GM23338 (cell line): ENCODE results near the gene ARFIP1. TPM values are rescaled to one million over a fixed set of nuclear protein-coding genes. Genes with fewer than 3 reads are reported as not detected.
A peak's percentile ranks its signal among the peaks of the same experiment; 100 is the strongest.

ENCODE experiments used
- ATAC-seq: fragments of 200-7000 bp; cut with Tn5 transposase; 3 replicates; pipeline ENCODE4 v1.9.1; 2020
- DNase-seq: peaks from one replicate; pipeline ENCODE4 v3.0.0-alpha.2; 2015; ENCODE audit warnings: low spot score
- H2AFZ ChIP-seq: fragments of 200-600 bp; sonication (generic); 2 replicates; pipeline ENCODE4 v1.8.0; 2016; ENCODE audit warnings: antibody characterized with exemption, mild to moderate bottlenecking, moderate library complexity
- H3F3A ChIP-seq: fragments of 200-600 bp; sonication (generic); replicated peaks from 2 replicates; pipeline ENCODE4 v1.8.0; 2017; ENCODE audit warnings: antibody characterized with exemption, mixed run types, low read depth
- H3K27ac ChIP-seq: fragments of 200-600 bp; sonication (generic); 2 replicates; pipeline ENCODE4 v1.6.1; 2016; ENCODE audit warnings: low read depth
- H3K27me3 ChIP-seq: fragments of 200-600 bp; sonication (generic); 2 replicates; pipeline ENCODE4 v1.8.0; 2016; ENCODE audit warnings: mild to moderate bottlenecking, mixed run types, moderate library complexity; ENCODE audit not compliant: insufficient read depth
- H3K36me3 ChIP-seq: fragments of 200-600 bp; sonication (generic); 2 replicates; pipeline ENCODE4 v1.8.0; 2016; ENCODE audit warnings: mild to moderate bottlenecking; ENCODE audit not compliant: insufficient read depth
- H3K4me1 ChIP-seq: fragments of 200-600 bp; sonication (generic); 2 replicates; pipeline ENCODE4 v1.8.0; 2016; ENCODE audit warnings: mild to moderate bottlenecking, moderate library complexity; ENCODE audit not compliant: insufficient read depth
- H3K4me2 ChIP-seq: fragments of 200-600 bp; sonication (generic); 2 replicates; pipeline ENCODE4 v1.7.1; 2017; ENCODE audit warnings: mixed run types
- H3K4me3 ChIP-seq: fragments of 200-600 bp; sonication (generic); 2 replicates; pipeline ENCODE4 v1.6.1; 2016; ENCODE audit warnings: mixed run types
- H3K79me2 ChIP-seq: fragments of 200-600 bp; sonication (generic); replicated peaks from 2 replicates; pipeline ENCODE4 v1.8.0; 2017; ENCODE audit warnings: mild to moderate bottlenecking; ENCODE audit not compliant: insufficient read depth
- H3K9me2 ChIP-seq: fragments of 200-600 bp; sonication (generic); 2 replicates; pipeline ENCODE4 v1.8.0; 2017; ENCODE audit not compliant: insufficient read depth
- H4K20me1 ChIP-seq: fragments of 200-600 bp; sonication (generic); replicated peaks from 2 replicates; pipeline ENCODE4 v1.8.0; 2017; ENCODE audit warnings: mild to moderate bottlenecking; ENCODE audit not compliant: insufficient read depth
- H3K27ac Mint-ChIP-seq: 2 replicates; pipeline ENCODE4 v1.8.0; 2020; ENCODE audit warnings: inconsistent platforms, mild to moderate bottlenecking, moderate library complexity, mixed read lengths
- H3K27me3 Mint-ChIP-seq: 3 replicates; pipeline ENCODE4 v1.8.0; 2022; ENCODE audit warnings: low read depth, mild to moderate bottlenecking, moderate library complexity, mixed read lengths, inconsistent platforms; ENCODE audit not compliant: insufficient read depth, poor library complexity
- H3K36me3 Mint-ChIP-seq: 3 replicates; pipeline ENCODE4 v1.8.0; 2021; ENCODE audit warnings: low read depth, mild to moderate bottlenecking, inconsistent platforms, moderate library complexity, mixed read lengths
- H3K4me1 Mint-ChIP-seq: 3 replicates; pipeline ENCODE4 v1.8.0; 2020; ENCODE audit warnings: mild to moderate bottlenecking, inconsistent platforms, mixed read lengths
- H3K4me3 Mint-ChIP-seq: 3 replicates; pipeline ENCODE4 v1.8.0; 2021; ENCODE audit warnings: moderate library complexity, mild to moderate bottlenecking, inconsistent platforms, mixed read lengths
- H3K9me3 Mint-ChIP-seq: 3 replicates; pipeline ENCODE4 v1.8.0; 2020; ENCODE audit warnings: moderate library complexity, mild to moderate bottlenecking, inconsistent platforms, mixed read lengths
- CREB1 ChIP-seq: fragments of 250-450 bp; sonication (Bioruptor Pico); IDR thresholded peaks from 2 replicates; pipeline ENCODE4 v1.5.0; 2020; ENCODE audit warnings: low read depth, mild to moderate bottlenecking, moderate library complexity
- EZH2phosphoT487 ChIP-seq: fragments of 200-600 bp; sonication (generic); IDR thresholded peaks from one replicate; pipeline ENCODE4 v1.8.1; 2018; ENCODE audit warnings: antibody characterized with exemption; ENCODE audit not compliant: unreplicated experiment
- JUNB ChIP-seq: IDR thresholded peaks from one replicate; pipeline ENCODE4 v1.6.1; 2016; ENCODE audit warnings: antibody characterized with exemption; ENCODE audit not compliant: unreplicated experiment
- NANOG ChIP-seq: IDR thresholded peaks from 2 replicates; pipeline ENCODE4 v1.6.1; 2016; ENCODE audit warnings: antibody characterized with exemption, borderline replicate concordance
- POLR2AphosphoS5 ChIP-seq: IDR thresholded peaks from 2 replicates; pipeline ENCODE4 v1.6.1; 2016; ENCODE audit warnings: antibody characterized with exemption, low read depth
- STAT1 ChIP-seq: IDR thresholded peaks from one replicate; pipeline ENCODE4 v1.6.1; 2016; ENCODE audit warnings: antibody characterized with exemption; ENCODE audit not compliant: unreplicated experiment
- ZNF114 ChIP-seq: fragments of 250-450 bp; sonication (Bioruptor Pico); IDR thresholded peaks from 2 replicates; pipeline ENCODE4 v1.5.0; 2020; ENCODE audit warnings: mild to moderate bottlenecking, moderate library complexity
- ZNF331 ChIP-seq: fragments of 250-450 bp; sonication (Bioruptor Pico); IDR thresholded peaks from 2 replicates; pipeline ENCODE4 v1.5.0; 2020; ENCODE audit warnings: low read depth, mild to moderate bottlenecking, moderate library complexity
- polyA plus RNA-seq: library from polyadenylated mRNA; unstranded; fragments of >200 nt; fragmentation: Nextera tagmentation; extraction: Ambion mirVana; gene quantifications from 2 replicates; pipeline ENCODE4 v1.2.1, GENCODE V29; 2016
- total RNA-seq: library from RNA; depleted of rRNA; stranded (reverse); fragments of >200 nt; shearing (Covaris generic); gene quantifications from 2 replicates; pipeline ENCODE4 v1.2.3, GENCODE V29; 2014
- TF ChIP-seq, protein P1 (sequence below): IDR thresholded peaks from 2 replicates; pipeline ENCODE4 v1.6.1; 2016; ENCODE audit warnings: antibody characterized with exemption
- TF ChIP-seq, protein P2 (sequence below), 2 experiments: fragments of 200-600 bp in 1 of 2; sonication (generic) in 1 of 2; conservative IDR thresholded peaks; 2 replicates each; pipeline versions ENCODE4 v1.5.1 to v1.6.1; 2016 to 2017; ENCODE audit warnings: antibody characterized with exemption in 2 of 2, low read depth in 2 of 2, mild to moderate bottlenecking in 2 of 2, moderate library complexity in 1 of 2
- TF ChIP-seq, protein P3 (sequence below): fragments of 250-450 bp; sonication (Bioruptor Pico); IDR thresholded peaks from 2 replicates; pipeline ENCODE4 v1.5.0; 2020; ENCODE audit warnings: mild to moderate bottlenecking, moderate library complexity

Gene ARFIP1
- total and polyA plus RNA-seq, 2 experiments from 2014 or later: 46.0 to 49.6 TPM

DNA sequence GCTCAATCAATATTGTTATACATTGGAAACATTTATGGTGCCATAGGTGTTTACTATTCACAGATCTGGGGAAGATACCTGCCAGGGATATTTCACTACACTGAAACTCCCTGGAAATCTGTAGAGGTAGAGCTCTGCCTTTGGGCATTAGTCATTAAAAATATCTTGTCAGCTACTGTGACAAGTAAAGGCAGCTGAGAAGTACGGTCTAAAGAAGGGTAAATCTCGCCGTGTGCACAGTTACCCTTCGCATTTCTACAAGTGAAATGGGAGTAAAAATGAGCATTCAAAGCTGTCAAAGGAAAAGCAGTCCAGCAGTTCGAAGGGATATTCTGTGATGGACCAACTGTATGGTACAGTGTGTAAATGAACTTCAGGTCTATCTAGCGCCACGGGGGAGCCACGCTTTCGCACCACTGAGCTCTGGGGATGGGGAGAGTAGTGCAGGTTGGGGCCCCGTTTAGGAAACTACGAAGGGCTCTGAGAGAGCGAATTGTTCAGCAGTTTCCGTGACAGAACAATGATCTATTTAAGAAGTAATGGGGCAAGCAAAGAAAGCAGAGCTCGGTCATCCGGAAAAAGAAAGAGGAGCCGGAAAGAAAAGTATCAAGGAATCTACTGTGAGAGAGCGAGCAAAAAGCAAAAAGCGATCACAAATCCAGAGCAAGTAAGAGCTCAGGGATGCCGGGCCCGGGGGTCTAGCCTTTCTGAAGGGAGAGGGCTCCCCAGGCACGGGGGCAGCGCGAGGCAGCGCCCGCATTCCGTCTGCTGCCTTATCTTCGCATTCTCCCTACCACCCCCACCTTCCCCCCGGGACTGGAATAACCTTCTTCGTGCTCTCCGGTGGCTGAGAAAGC, 870 bp upstream of the ARFIP1 start (continued):
- TF ChIP-seq, protein P1, sequence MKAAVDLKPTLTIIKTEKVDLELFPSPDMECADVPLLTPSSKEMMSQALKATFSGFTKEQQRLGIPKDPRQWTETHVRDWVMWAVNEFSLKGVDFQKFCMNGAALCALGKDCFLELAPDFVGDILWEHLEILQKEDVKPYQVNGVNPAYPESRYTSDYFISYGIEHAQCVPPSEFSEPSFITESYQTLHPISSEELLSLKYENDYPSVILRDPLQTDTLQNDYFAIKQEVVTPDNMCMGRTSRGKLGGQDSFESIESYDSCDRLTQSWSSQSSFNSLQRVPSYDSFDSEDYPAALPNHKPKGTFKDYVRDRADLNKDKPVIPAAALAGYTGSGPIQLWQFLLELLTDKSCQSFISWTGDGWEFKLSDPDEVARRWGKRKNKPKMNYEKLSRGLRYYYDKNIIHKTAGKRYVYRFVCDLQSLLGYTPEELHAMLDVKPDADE: no peak
- TF ChIP-seq POLR2AphosphoS5: no peak
- no peak for TF ChIP-seq ZNF331 (CRISPR knock-in tag)
- TF ChIP-seq CREB1: no peak
- no peak for TF ChIP-seq NANOG
- TF ChIP-seq EZH2phosphoT487: no peak
- TF ChIP-seq ZNF114: no peak
- TF ChIP-seq, protein P2, sequence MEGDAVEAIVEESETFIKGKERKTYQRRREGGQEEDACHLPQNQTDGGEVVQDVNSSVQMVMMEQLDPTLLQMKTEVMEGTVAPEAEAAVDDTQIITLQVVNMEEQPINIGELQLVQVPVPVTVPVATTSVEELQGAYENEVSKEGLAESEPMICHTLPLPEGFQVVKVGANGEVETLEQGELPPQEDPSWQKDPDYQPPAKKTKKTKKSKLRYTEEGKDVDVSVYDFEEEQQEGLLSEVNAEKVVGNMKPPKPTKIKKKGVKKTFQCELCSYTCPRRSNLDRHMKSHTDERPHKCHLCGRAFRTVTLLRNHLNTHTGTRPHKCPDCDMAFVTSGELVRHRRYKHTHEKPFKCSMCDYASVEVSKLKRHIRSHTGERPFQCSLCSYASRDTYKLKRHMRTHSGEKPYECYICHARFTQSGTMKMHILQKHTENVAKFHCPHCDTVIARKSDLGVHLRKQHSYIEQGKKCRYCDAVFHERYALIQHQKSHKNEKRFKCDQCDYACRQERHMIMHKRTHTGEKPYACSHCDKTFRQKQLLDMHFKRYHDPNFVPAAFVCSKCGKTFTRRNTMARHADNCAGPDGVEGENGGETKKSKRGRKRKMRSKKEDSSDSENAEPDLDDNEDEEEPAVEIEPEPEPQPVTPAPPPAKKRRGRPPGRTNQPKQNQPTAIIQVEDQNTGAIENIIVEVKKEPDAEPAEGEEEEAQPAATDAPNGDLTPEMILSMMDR (conservative IDR thresholded peaks at IDR 0.05; ENCODE audit: low read depth in 2 of 2): no peak

GRCh38 chr4:152780267-152780778, 569 bp downstream of the ARFIP1 start:
- Mint-ChIP-seq H3K27me3 (peaks cover 8% of the 10 kb centered on the region), H3K27ac (peak overlapping the region; percentile 98), H3K4me3 (peak overlapping the region; percentile 99), H3K4me1 (peaks cover 23% of the 10 kb centered on the region), H3K36me3 (peaks cover 3% of the 10 kb centered on the region; the same call in 1 of the 3 replicates), H3K9me3 (no peaks in the 10 kb centered on the region)
- H3K36me3 ChIP-seq: no peaks in the 10 kb centered on the region
- H4K20me1 ChIP-seq: peaks cover 4% of the 10 kb centered on the region; the same call in 1 of the 2 replicates
- H3K27ac ChIP-seq: peak overlapping the region; percentile 93
- peaks cover 60% of the 10 kb centered on the region for H3K79me2 ChIP-seq
- no peaks in the 10 kb centered on the region for H3K27me3 ChIP-seq
- H3K4me2 ChIP-seq: peak overlapping the region; percentile 84
- H3K9me2 ChIP-seq: no peaks in the 10 kb centered on the region
- H3F3A ChIP-seq: peaks cover 5% of the 10 kb centered on the region; the same call in 1 of the 2 replicates
- H3K4me3 ChIP-seq: peak overlapping the region; percentile 86
- ATAC-seq (peak; percentile 5), DNase-seq (peak; percentile 37)
- peak overlapping the region; percentile 61; the same call in 1 of the 2 replicates for H2AFZ ChIP-seq
- peaks cover 13% of the 10 kb centered on the region; the same call in 1 of the 2 replicates for H3K4me1 ChIP-seq
- no peak for TF ChIP-seq NANOG
- TF ChIP-seq ZNF114: no peak
- TF ChIP-seq, protein P3, sequence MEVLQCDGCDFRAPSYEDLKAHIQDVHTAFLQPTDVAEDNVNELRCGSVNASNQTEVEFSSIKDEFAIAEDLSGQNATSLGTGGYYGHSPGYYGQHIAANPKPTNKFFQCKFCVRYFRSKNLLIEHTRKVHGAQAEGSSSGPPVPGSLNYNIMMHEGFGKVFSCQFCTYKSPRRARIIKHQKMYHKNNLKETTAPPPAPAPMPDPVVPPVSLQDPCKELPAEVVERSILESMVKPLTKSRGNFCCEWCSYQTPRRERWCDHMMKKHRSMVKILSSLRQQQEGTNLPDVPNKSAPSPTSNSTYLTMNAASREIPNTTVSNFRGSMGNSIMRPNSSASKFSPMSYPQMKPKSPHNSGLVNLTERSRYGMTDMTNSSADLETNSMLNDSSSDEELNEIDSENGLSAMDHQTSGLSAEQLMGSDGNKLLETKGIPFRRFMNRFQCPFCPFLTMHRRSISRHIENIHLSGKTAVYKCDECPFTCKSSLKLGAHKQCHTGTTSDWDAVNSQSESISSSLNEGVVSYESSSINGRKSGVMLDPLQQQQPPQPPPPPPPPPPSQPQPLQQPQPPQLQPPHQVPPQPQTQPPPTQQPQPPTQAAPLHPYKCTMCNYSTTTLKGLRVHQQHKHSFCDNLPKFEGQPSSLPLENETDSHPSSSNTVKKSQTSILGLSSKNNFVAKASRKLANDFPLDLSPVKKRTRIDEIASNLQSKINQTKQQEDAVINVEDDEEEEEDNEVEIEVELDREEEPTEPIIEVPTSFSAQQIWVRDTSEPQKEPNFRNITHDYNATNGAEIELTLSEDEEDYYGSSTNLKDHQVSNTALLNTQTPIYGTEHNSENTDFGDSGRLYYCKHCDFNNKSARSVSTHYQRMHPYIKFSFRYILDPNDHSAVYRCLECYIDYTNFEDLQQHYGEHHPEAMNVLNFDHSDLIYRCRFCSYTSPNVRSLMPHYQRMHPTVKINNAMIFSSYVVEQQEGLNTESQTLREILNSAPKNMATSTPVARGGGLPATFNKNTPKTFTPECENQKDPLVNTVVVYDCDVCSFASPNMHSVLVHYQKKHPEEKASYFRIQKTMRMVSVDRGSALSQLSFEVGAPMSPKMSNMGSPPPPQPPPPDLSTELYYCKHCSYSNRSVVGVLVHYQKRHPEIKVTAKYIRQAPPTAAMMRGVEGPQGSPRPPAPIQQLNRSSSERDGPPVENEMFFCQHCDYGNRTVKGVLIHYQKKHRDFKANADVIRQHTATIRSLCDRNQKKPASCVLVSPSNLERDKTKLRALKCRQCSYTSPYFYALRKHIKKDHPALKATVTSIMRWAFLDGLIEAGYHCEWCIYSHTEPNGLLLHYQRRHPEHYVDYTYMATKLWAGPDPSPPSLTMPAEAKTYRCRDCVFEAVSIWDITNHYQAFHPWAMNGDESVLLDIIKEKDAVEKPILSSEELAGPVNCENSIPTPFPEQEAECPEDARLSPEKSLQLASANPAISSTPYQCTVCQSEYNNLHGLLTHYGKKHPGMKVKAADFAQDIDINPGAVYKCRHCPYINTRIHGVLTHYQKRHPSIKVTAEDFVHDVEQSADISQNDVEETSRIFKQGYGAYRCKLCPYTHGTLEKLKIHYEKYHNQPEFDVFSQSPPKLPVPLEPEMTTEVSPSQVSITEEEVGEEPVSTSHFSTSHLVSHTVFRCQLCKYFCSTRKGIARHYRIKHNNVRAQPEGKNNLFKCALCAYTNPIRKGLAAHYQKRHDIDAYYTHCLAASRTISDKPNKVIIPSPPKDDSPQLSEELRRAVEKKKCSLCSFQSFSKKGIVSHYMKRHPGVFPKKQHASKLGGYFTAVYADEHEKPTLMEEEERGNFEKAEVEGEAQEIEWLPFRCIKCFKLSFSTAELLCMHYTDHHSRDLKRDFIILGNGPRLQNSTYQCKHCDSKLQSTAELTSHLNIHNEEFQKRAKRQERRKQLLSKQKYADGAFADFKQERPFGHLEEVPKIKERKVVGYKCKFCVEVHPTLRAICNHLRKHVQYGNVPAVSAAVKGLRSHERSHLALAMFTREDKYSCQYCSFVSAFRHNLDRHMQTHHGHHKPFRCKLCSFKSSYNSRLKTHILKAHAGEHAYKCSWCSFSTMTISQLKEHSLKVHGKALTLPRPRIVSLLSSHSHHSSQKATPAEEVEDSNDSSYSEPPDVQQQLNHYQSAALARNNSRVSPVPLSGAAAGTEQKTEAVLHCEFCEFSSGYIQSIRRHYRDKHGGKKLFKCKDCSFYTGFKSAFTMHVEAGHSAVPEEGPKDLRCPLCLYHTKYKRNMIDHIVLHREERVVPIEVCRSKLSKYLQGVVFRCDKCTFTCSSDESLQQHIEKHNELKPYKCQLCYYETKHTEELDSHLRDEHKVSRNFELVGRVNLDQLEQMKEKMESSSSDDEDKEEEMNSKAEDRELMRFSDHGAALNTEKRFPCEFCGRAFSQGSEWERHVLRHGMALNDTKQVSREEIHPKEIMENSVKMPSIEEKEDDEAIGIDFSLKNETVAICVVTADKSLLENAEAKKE (CRISPR knock-in tag): no peak
- TF ChIP-seq JUNB: no peak
- no peak for TF ChIP-seq STAT1
- TF ChIP-seq POLR2AphosphoS5: no peak
- TF ChIP-seq, protein P1: no peak
- TF ChIP-seq ZNF331 (CRISPR knock-in tag): no peak
